Transverse colon (tissue), 4 donors: Measurements from ENCODE around the gene ZC3H8. TPM values are rescaled to one million over a fixed set of nuclear protein-coding genes. Genes with fewer than 3 reads are reported as not detected.

Experiments used
- DNase-seq: peaks from one replicate; pipeline ENCODE4 v3.0.0-alpha.2; 2019
- H3K27ac ChIP-seq, 4 donors: fragments of 200-600 bp; sonication (generic); 2 replicates each; pipeline ENCODE4 v1.5.1; 2016 to 2018; ENCODE audit warnings: inconsistent platforms in 4 of 4
- H3K27me3 ChIP-seq: fragments of 200-600 bp; sonication (generic); 2 replicates; pipeline ENCODE4 v1.5.1; 2017; ENCODE audit warnings: inconsistent platforms
- H3K36me3 ChIP-seq, 4 donors: fragments of 200-600 bp; sonication (generic); 2 replicates each; pipeline ENCODE4 v1.5.1; 2017 to 2019; ENCODE audit warnings: inconsistent platforms in 4 of 4
- H3K4me1 ChIP-seq, 4 donors: fragments of 200-600 bp; sonication (generic); 2 replicates each; pipeline ENCODE4 v1.5.1; 2017 to 2020; ENCODE audit warnings: inconsistent platforms in 4 of 4
- H3K4me3 ChIP-seq, 4 donors: fragments of 200-600 bp; sonication (generic); 1 replicate in 1 of 4; 2 replicates in 3 of 4; pipeline versions ENCODE4 v1.5.1 to v1.6.1; 2017 to 2019; ENCODE audit warnings: inconsistent platforms in 4 of 4
- H3K9me3 ChIP-seq, 2 donors: fragments of 200-600 bp; sonication (generic); 2 replicates each; pipeline ENCODE4 v1.5.1; 2017 to 2019; ENCODE audit warnings: inconsistent platforms in 2 of 2
- EP300 ChIP-seq: sonication (generic); formaldehyde crosslinking; IDR thresholded peaks from one replicate; pipeline ENCODE4 v1.6.1; 2017; ENCODE audit warnings: antibody characterized with exemption, low read depth
- POLR2A ChIP-seq: fragments of 450-650 bp; IDR thresholded peaks from one replicate; pipeline ENCODE4 v1.6.1; 2016; ENCODE audit warnings: antibody characterized with exemption, mild to moderate bottlenecking, moderate library complexity
- POLR2AphosphoS5 ChIP-seq, 3 donors: sonication (generic); formaldehyde crosslinking; IDR thresholded peaks; one replicate each; pipeline ENCODE4 v1.6.1; 2016; ENCODE audit warnings: antibody characterized with exemption in 3 of 3
- WGBS, 2 donors: methylation state at CpG; one replicate each; pipeline ENCODE4 v1.1.5; 2018; ENCODE audit warnings: low coverage in 1 of 2; 5-methylcytosine and 5-hydroxymethylcytosine counted together
- in situ Hi-C, 4 donors: fragments of 200-750 bp; cut with MboI; loops; one replicate each; pipeline versions ENCODE4 v1.15.0 to v1.15.1; 2017; ENCODE audit warnings: low sequenced_read_pairs in 3 of 4, low pct_ligation_motif_present in 1 of 4, low pct_unique_long_range_greater_than_20kb in 1 of 4
- intact Hi-C: fragments of 100-400 bp; cut with DNase I; formaldehyde crosslinking; loops from one replicate; pipeline ENCODE4 v1.15.1; 2023; ENCODE audit warnings: low total_unique reads
- total RNA-seq, 4 donors: library from RNA; depleted of rRNA; stranded (reverse); fragments of >200 nt; gene quantifications; one replicate each; pipeline ENCODE4 v1.1.0, GENCODE V29; 2016
- TF ChIP-seq, protein P1 (sequence below), 5 experiments: fragments of 200-600 bp in 3 of 5; fragments of 450-650 bp in 2 of 5; sonication (generic) in 3 of 5; IDR thresholded peaks; 1 replicate in 2 of 5; 2 replicates in 3 of 5; pipeline ENCODE4 v1.5.1; 2016 to 2017; ENCODE audit warnings: antibody characterized with exemption in 5 of 5, inconsistent platforms in 3 of 5, mild to moderate bottlenecking in 2 of 5, moderate library complexity in 1 of 5

Gene ZC3H8
- total RNA-seq, 4 donors from 2014 or later: 1.6 to 83.2 (median 12.1) TPM

DNA sequence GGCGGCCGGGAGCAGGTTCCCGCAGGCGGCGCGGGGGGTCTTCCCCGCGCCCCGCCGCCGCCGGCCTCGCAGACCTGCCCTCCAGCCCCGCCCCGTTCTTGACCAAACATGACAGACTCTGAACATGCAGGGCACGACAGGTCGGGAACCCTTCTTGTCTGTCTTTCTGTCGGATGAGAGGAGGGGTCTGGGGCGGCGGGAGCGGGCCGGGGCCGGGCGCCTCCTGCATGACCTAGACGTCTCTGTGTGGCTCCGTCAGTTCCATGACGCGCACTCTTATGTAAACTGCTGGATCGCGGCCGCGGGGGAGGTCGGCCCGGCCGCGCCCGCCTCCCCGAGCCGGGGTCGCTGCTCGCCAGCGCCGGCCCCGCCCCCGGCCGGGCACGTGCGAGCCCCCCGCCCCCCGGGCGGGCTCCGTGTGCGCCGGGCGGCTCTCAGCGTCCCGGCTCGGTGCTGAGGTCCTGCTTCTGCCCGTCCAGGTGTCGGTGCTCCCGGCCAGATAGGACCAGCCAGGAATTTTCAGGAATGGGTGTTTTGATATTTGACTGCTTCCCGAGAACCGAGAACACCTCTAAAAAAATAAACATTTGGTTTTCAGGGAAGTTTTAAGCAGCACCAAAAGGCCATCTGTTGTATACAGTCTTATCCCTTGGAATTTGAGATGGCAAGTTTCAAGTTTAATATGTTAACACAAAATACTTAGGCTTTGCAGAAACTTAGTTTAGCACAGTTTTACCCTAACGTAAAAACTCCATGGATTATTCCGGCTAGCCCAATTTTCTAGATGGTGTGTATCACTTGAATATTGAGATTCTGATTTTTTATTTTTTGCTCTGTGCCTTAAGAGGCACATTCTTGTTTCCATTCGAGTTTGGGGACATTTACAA lies 21.3 kb upstream of the ZC3H8 start:
- H3K4me3 ChIP-seq: peak overlapping the region; percentile 70 to 100 (median 92)
- TF ChIP-seq POLR2A: peak; percentile 69
- no peak for TF ChIP-seq EP300
- peak; percentile 61 to 79 (median 66) for TF ChIP-seq POLR2AphosphoS5 (IDR thresholded peaks at IDR 0.05)
- TF ChIP-seq, protein P1, sequence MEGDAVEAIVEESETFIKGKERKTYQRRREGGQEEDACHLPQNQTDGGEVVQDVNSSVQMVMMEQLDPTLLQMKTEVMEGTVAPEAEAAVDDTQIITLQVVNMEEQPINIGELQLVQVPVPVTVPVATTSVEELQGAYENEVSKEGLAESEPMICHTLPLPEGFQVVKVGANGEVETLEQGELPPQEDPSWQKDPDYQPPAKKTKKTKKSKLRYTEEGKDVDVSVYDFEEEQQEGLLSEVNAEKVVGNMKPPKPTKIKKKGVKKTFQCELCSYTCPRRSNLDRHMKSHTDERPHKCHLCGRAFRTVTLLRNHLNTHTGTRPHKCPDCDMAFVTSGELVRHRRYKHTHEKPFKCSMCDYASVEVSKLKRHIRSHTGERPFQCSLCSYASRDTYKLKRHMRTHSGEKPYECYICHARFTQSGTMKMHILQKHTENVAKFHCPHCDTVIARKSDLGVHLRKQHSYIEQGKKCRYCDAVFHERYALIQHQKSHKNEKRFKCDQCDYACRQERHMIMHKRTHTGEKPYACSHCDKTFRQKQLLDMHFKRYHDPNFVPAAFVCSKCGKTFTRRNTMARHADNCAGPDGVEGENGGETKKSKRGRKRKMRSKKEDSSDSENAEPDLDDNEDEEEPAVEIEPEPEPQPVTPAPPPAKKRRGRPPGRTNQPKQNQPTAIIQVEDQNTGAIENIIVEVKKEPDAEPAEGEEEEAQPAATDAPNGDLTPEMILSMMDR (IDR thresholded peaks at IDR 0.05): no peak
- in situ Hi-C loops (no loop called here), intact Hi-C loops (loop anchor here (10.0 kb wide), 1 partner anchor 221 kb away; the partner anchor contains the start of gene TMEM87B)
- H3K27ac ChIP-seq: peak overlapping the region; percentile 99 to 100 (median 100)
- no peaks in the 10 kb centered on the region for H3K9me3 ChIP-seq
- WGBS, 2 donors: 0 to 1% methylated on average over 3 to 26 of the region's 66 CpGs
- H3K27me3 ChIP-seq: no peaks in the 10 kb centered on the region
- DNase-seq: peak; percentile 87
- H3K36me3 ChIP-seq: no peaks in the 10 kb centered on the region
- peaks cover 5 to 19% (median 11%) of the 10 kb centered on the region in 4 donors for H3K4me1 ChIP-seq

DNA sequence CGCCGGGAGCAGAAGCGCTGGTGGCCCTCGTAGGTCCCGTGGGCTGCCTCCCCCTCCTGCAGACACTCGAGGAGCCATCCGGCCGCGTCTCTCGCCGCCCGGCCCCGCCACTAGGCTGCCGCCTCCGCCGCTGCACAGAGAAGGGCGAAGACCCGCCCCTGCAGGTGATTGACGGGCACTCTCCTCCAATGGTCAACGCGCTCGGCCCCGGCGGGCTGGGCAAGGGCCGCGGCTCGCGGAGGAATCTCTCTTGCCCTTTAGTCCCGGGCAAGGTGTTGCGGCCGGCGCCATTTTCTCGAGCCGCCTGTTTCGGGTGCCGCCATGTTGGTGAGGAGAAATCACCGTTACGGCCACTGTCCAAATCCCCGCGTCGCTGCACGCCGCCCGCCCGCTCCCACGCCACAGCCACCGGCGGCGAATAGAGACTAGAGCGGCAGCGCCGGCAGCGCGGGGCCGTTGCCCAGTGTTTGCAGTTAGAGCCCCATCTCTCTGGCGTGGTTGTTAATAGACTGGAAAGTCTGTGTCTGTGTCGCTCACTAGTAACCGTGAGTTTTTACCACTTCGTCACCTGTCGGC lies 20.6 kb upstream of the ZC3H8 start, which contains the start of gene ZC3H6:
Gene ZC3H6 (plus strand): TSS at position 287 of the 576 bp plus-strand sequence. CDS start 398 bp downstream, outside the sequence.
- intact Hi-C loops: loop anchor here (10.0 kb wide), 1 partner anchor 221 kb away; the partner anchor contains the start of gene TMEM87B
- Histone ChIP-seq H3K9me3 (no peaks in the 10 kb centered on the region), H3K36me3 (no peaks in the 10 kb centered on the region), H3K4me3 (peak within 1 kb of the TSS; percentile 70 to 100 (median 92)), H3K4me1 (peaks cover 5 to 19% (median 11%) of the 10 kb centered on the region in 4 donors), H3K27ac (peak within 1 kb of the TSS; percentile 99 to 100 (median 100)), H3K27me3 (no peaks in the 10 kb centered on the region)
- WGBS, 2 donors: 0% methylated on average over 41 of the region's 60 CpGs; no CpG with 5 or more reads in 1 of the 2 donors
- TF ChIP-seq EP300 (no peak), POLR2A (peak; percentile 89), POLR2AphosphoS5 (IDR thresholded peaks at IDR 0.05) (peak; percentile 95 to 98 (median 96))
- TF ChIP-seq, protein P1 (IDR thresholded peaks at IDR 0.05): peak in 4 of 5 experiments; percentile 19 to 64 (median 44)
- in situ Hi-C loops: no loop called here
- peak; percentile 100 for DNase-seq

DNA sequence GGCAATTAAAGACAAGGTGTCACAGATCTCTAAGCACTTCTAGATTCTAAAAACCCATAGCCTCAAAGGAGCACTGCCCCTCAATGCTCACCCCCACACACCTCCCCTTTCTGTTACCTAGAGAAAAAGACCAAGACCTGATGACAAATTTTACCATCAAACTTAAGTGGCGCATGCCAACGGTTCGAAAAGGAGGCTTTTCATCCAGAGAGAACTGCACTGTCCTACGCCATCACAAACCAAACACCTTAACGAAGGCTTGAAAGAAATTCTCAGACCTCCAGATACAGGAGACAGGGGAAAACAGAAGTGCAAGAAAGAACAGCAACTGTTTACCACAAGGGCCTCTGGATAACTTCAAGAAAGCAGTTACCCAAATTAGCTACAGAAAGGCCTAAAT lies 18.5 kb upstream of the ZC3H8 start:
- H3K36me3 ChIP-seq: no peaks in the 10 kb centered on the region
- TF ChIP-seq EP300: no peak
- TF ChIP-seq POLR2AphosphoS5 (IDR thresholded peaks at IDR 0.05): no peak
- TF ChIP-seq, protein P1 (IDR thresholded peaks at IDR 0.05): no peak
- TF ChIP-seq POLR2A: no peak
- peaks cover 3 to 14% (median 9%) of the 10 kb centered on the region in 4 donors for H3K4me1 ChIP-seq
- H3K9me3 ChIP-seq: no peaks in the 10 kb centered on the region
- 84 to 94% methylated on average over 3 to 5 of the region's 5 CpGs for whole genome bisulfite sequencing, 2 donors
- in situ Hi-C loops: loop anchor here in 2 of 4 donors (25.0 kb wide), 2 partner anchors 164 to 314 kb away; partner anchors contain the start of genes CHCHD5 (in 1 of the 2) and RGPD8 (in 1 of the 2)
- H3K27me3 ChIP-seq: no peaks in the 10 kb centered on the region
- no peak for DNase-seq
- intact Hi-C loops: loop anchor here (10.0 kb wide), 1 partner anchor 219 kb away; the partner anchor contains the start of gene TMEM87B
- no peak overlapping the region for H3K27ac ChIP-seq
- H3K4me3 ChIP-seq: no peak overlapping the region
